ENCODE results near the gene BCL2L11. TPM values are rescaled to one million over a fixed set of nuclear protein-coding genes. Genes with fewer than 3 reads are reported as not detected.

Gene BCL2L11
- total RNA-seq, 1 experiment from 2014 or later = 12.6 TPM

- POLR2A ChIA-PET (ENCODE audit: low non-redundant PET) = no interaction called here
Measured at GRCh38 chr2:111111101-111111755, 9.5 kb upstream of the BCL2L11 start.

DNA sequence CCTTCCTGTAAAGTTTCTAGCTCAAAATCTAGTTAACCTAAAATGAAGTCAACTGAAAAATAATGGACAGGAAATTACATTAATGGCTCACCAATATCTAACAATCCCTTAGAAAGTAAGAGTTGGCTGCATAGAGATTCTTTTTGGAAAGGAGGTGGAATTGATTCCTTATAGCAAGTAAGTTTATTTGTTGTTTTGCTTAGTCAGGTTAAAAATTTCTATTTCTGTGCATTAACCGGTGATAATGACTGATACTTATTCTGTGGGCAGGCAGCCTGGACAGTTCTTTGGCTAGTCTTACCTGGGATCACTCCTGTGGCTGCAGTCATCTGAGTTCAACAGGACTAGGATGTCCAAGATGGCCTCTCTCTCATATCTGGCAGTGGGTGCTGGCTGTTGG lies 6.9 kb upstream of the BCL2L11 start:
- no TSS peak for BruUV-seq (replicated peaks)
- H3K4me3 ChIP-seq (ENCODE audit: low read depth, low read length, poor library complexity, severe bottlenecking) = no peak overlapping the region
- intact Hi-C loops (cut with micrococcal nuclease; ENCODE audit: unreplicated experiment) = no loop called here
- no peaks in the 10 kb centered on the region for H3K36me3 ChIP-seq (ENCODE audit: insufficient read depth, low read length, poor library complexity, severe bottlenecking)
- H3K27ac ChIP-seq (ENCODE audit: low read depth, low read length, poor library complexity, severe bottlenecking) = no peak overlapping the region
- no peaks in the 10 kb centered on the region for H3K9me3 ChIP-seq (ENCODE audit: low read depth, low read length, poor library complexity, severe bottlenecking)
- CTCF ChIA-PET = no interaction called here
- peaks cover 23% of the 10 kb centered on the region for H3K27me3 ChIP-seq (replicated peaks; ENCODE audit: insufficient read depth, low read depth, low read length, poor library complexity)
- no peak for DNase-seq (ENCODE audit: low spot score)
- POLR2A ChIA-PET (ENCODE audit: low non-redundant PET) = no interaction called here
- TF ChIP-seq CTCF (conservative IDR thresholded peaks at IDR 0.05; ENCODE audit: low read depth, low read length) (no peak), EZH2 (IDR thresholded peaks at IDR 0.05; ENCODE audit: borderline replicate concordance, low read depth, low read length, poor library complexity, severe bottlenecking) (no peak)
- H3K4me1 ChIP-seq (ENCODE audit: insufficient read depth, low read length, poor library complexity, severe bottlenecking) = peaks cover 6% of the 10 kb centered on the region

More at GRCh38 chr2:111111101-111111755, 9.5 kb upstream of the BCL2L11 start:
- peaks cover 17% of the 10 kb centered on the region for H3K27me3 ChIP-seq (replicated peaks; ENCODE audit: insufficient read depth, low read depth, low read length, poor library complexity)
- no peaks in the 10 kb centered on the region for H3K36me3 ChIP-seq (ENCODE audit: insufficient read depth, low read length, poor library complexity, severe bottlenecking)
- CTCF ChIA-PET = no interaction called here
- H3K9me3 ChIP-seq (ENCODE audit: low read depth, low read length, poor library complexity, severe bottlenecking) = no peaks in the 10 kb centered on the region
- TF ChIP-seq EZH2 (IDR thresholded peaks at IDR 0.05; ENCODE audit: borderline replicate concordance, low read depth, low read length, poor library complexity, severe bottlenecking) (no peak), CTCF (conservative IDR thresholded peaks at IDR 0.05; ENCODE audit: low read depth, low read length) (no peak)
- no TSS peak for BruUV-seq (replicated peaks)
- H3K4me3 ChIP-seq (ENCODE audit: low read depth, low read length, poor library complexity, severe bottlenecking) = no peak overlapping the region
- no peak for DNase-seq (ENCODE audit: low spot score)
- H3K4me1 ChIP-seq (ENCODE audit: insufficient read depth, low read length, poor library complexity, severe bottlenecking) = no peaks in the 10 kb centered on the region
- no peak overlapping the region for H3K27ac ChIP-seq (ENCODE audit: low read depth, low read length, poor library complexity, severe bottlenecking)
- intact Hi-C loops (cut with micrococcal nuclease; ENCODE audit: unreplicated experiment) = no loop called here

- intact Hi-C loops (cut with micrococcal nuclease; ENCODE audit: unreplicated experiment) = loop anchor here (2.0 to 5.0 kb wide), 2 partner anchors 341 to 583 kb away; no protein-coding TSS in a partner anchor
- peaks cover 6% of the 10 kb centered on the region for H3K4me1 ChIP-seq (ENCODE audit: insufficient read depth, low read length, poor library complexity, severe bottlenecking)
- H3K4me3 ChIP-seq (ENCODE audit: low read depth, low read length, poor library complexity, severe bottlenecking) = no peak overlapping the region
- CTCF ChIA-PET = no interaction called here
- no peak overlapping the region for H3K27ac ChIP-seq (ENCODE audit: low read depth, low read length, poor library complexity, severe bottlenecking)
- H3K27me3 ChIP-seq (replicated peaks; ENCODE audit: insufficient read depth, low read depth, low read length, poor library complexity) = peaks cover 23% of the 10 kb centered on the region
- no TSS peak for BruUV-seq (replicated peaks)
- H3K36me3 ChIP-seq (ENCODE audit: insufficient read depth, low read length, poor library complexity, severe bottlenecking) = no peaks in the 10 kb centered on the region
- DNase-seq (ENCODE audit: low spot score) = no peak
- TF ChIP-seq EZH2 (IDR thresholded peaks at IDR 0.05; ENCODE audit: borderline replicate concordance, low read depth, low read length, poor library complexity, severe bottlenecking) (no peak), CTCF (conservative IDR thresholded peaks at IDR 0.05; ENCODE audit: low read depth, low read length) (no peak)
- H3K9me3 ChIP-seq (ENCODE audit: low read depth, low read length, poor library complexity, severe bottlenecking) = no peaks in the 10 kb centered on the region
- POLR2A ChIA-PET (ENCODE audit: low non-redundant PET) = no interaction called here
Measured at GRCh38 chr2:111116011-111116746, 4.5 kb upstream of the BCL2L11 start.
